IPS-18a (cell line): Measurements from ENCODE around the gene TRRAP.

Experiments used
- H3K27ac ChIP-seq: one replicate; pipeline ENCODE4 v1.5.1; 2013; ENCODE audit warnings: low read length
- H3K27me3 ChIP-seq: one replicate; pipeline ENCODE4 v1.6.1; 2013; ENCODE audit warnings: mild to moderate bottlenecking, low read length; ENCODE audit not compliant: control insufficient read depth, insufficient read depth
- H3K36me3 ChIP-seq: one replicate; pipeline ENCODE4 v1.6.1; 2013; ENCODE audit warnings: low read depth, low read length; ENCODE audit not compliant: control insufficient read depth
- H3K4me1 ChIP-seq: one replicate; pipeline ENCODE4 v1.6.1; 2013; ENCODE audit warnings: low read depth, low read length; ENCODE audit not compliant: control insufficient read depth
- H3K4me3 ChIP-seq: one replicate; pipeline ENCODE4 v1.5.1; 2013; ENCODE audit warnings: low read length
- H3K9ac ChIP-seq: one replicate; pipeline ENCODE4 v1.6.1; 2013; ENCODE audit warnings: mild to moderate bottlenecking, low read length, moderate library complexity
- H3K9me3 ChIP-seq: one replicate; pipeline ENCODE4 v1.6.1; 2013; ENCODE audit warnings: low read depth, low read length; ENCODE audit not compliant: control insufficient read depth

Gene TRRAP

GRCh38 chr7:98978672-98979071, 100.3 kb downstream of the TRRAP start:
- Histone ChIP-seq H3K36me3 (peaks cover 95% of the 10 kb centered on the region), H3K4me3 (no peak overlapping the region), H3K27me3 (no peaks in the 10 kb centered on the region), H3K9ac (no peak overlapping the region), H3K27ac (no peak overlapping the region), H3K9me3 (no peaks in the 10 kb centered on the region), H3K4me1 (no peaks in the 10 kb centered on the region)

GRCh38 chr7:98981701-98982100, 103.4 kb downstream of the TRRAP start:
- H3K27me3 ChIP-seq = no peaks in the 10 kb centered on the region
- no peak overlapping the region for H3K4me3 ChIP-seq
- no peak overlapping the region for H3K27ac ChIP-seq
- H3K36me3 ChIP-seq = peaks cover 90% of the 10 kb centered on the region
- H3K9ac ChIP-seq = no peak overlapping the region
- no peaks in the 10 kb centered on the region for H3K9me3 ChIP-seq
- H3K4me1 ChIP-seq = no peaks in the 10 kb centered on the region

DNA sequence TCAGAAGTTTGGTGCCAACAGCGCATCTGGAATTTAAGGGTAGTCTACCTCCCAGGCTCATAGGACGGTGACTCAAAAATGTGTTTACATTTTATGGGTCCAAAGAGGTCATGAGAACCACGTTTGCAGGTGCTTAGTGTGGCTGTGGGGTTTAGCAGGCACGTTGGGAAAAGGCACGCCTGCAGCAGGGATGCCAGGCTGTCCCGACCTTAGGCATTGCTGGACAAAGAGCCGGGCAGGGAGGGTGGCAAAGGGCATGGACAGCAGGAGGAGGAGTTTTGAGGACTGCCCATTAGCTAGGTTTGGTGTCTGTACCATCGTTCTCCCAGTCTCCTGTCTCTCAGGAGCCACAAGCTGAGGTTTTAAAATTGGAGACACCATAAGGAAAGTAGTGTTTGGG, 104.4 kb downstream of the TRRAP start:
- no peaks in the 10 kb centered on the region for H3K9me3 ChIP-seq
- peaks cover 89% of the 10 kb centered on the region for H3K36me3 ChIP-seq
- no peak overlapping the region for H3K9ac ChIP-seq
- H3K27ac ChIP-seq = no peak overlapping the region
- no peaks in the 10 kb centered on the region for H3K27me3 ChIP-seq
- H3K4me1 ChIP-seq = no peaks in the 10 kb centered on the region
- no peak overlapping the region for H3K4me3 ChIP-seq

GRCh38 chr7:98984126-98984525, 105.8 kb downstream of the TRRAP start:
- H3K9me3 ChIP-seq = no peaks in the 10 kb centered on the region
- peaks cover 89% of the 10 kb centered on the region for H3K36me3 ChIP-seq
- H3K4me1 ChIP-seq = no peaks in the 10 kb centered on the region
- H3K27ac ChIP-seq = no peak overlapping the region
- H3K9ac ChIP-seq = no peak overlapping the region
- H3K27me3 ChIP-seq = no peaks in the 10 kb centered on the region
- H3K4me3 ChIP-seq = no peak overlapping the region

- Histone ChIP-seq H3K4me1 (no peaks in the 10 kb centered on the region), H3K27ac (no peak overlapping the region), H3K4me3 (no peak overlapping the region), H3K9me3 (no peaks in the 10 kb centered on the region), H3K9ac (no peak overlapping the region), H3K27me3 (no peaks in the 10 kb centered on the region), H3K36me3 (peaks cover 89% of the 10 kb centered on the region)
These were observed 107.1 kb downstream of the TRRAP start for GRCh38 chr7:98985406-98985805.

DNA sequence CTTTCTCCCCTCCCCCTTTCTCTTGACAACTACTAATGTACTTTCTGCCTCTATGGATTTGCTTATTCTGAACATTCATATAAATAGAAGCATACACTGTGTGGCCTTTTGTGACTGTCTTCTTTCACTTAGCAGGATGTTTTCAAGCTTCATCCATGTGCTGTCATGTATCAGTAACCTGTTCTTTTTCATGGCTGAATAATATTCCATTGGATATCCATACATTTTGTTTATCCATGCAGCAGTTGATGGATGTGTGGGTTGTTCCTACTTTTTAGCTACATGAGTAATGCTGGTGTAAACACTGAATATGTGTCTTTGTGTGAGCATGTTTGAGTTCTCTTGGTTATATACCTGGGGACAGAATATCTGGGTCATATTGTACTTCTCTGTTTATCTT, 107.6 kb downstream of the TRRAP start:
- Histone ChIP-seq H3K9ac (no peak overlapping the region), H3K4me3 (no peak overlapping the region), H3K27ac (no peak overlapping the region), H3K9me3 (no peaks in the 10 kb centered on the region), H3K4me1 (no peaks in the 10 kb centered on the region), H3K36me3 (peaks cover 87% of the 10 kb centered on the region), H3K27me3 (no peaks in the 10 kb centered on the region)

GRCh38 chr7:98988641-98989040, 110.3 kb downstream of the TRRAP start:
- H3K4me3 ChIP-seq = no peak overlapping the region
- no peak overlapping the region for H3K9ac ChIP-seq
- no peaks in the 10 kb centered on the region for H3K9me3 ChIP-seq
- no peak overlapping the region for H3K27ac ChIP-seq
- no peaks in the 10 kb centered on the region for H3K27me3 ChIP-seq
- H3K4me1 ChIP-seq = no peaks in the 10 kb centered on the region
- H3K36me3 ChIP-seq = peaks cover 87% of the 10 kb centered on the region

DNA sequence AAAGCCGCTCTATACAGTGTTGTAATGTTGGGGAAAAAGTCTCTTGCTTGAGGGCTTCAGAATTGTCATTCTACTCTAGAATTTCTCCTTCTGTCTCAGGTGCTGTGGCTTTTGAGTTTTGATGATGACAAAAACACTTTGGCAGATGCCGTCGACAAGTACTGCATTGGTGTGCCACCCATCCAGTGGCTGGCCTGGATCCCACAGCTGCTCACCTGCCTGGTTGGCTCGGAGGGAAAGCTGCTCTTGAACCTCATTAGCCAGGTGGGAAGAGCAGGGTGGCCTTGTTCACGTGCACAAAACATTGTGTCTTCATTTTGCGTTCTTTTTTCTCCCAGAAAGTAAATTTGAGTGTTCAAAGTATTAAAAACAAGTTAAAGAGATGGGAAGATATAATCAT, 112.0 kb downstream of the TRRAP start:
- peaks cover 87% of the 10 kb centered on the region for H3K36me3 ChIP-seq
- H3K27me3 ChIP-seq = no peaks in the 10 kb centered on the region
- no peaks in the 10 kb centered on the region for H3K4me1 ChIP-seq
- H3K4me3 ChIP-seq = no peak overlapping the region
- H3K27ac ChIP-seq = no peak overlapping the region
- no peaks in the 10 kb centered on the region for H3K9me3 ChIP-seq
- H3K9ac ChIP-seq = no peak overlapping the region

- Histone ChIP-seq H3K9me3 (no peaks in the 10 kb centered on the region), H3K27me3 (no peaks in the 10 kb centered on the region), H3K9ac (no peak overlapping the region), H3K36me3 (peaks cover 87% of the 10 kb centered on the region), H3K27ac (no peak overlapping the region), H3K4me1 (no peaks in the 10 kb centered on the region), H3K4me3 (no peak overlapping the region)
These were observed 112.8 kb downstream of the TRRAP start for GRCh38 chr7:98991141-98991540.

- H3K4me1 ChIP-seq = no peaks in the 10 kb centered on the region
- H3K9me3 ChIP-seq = no peaks in the 10 kb centered on the region
- H3K4me3 ChIP-seq = no peak overlapping the region
- peaks cover 91% of the 10 kb centered on the region for H3K36me3 ChIP-seq
- no peaks in the 10 kb centered on the region for H3K27me3 ChIP-seq
- H3K27ac ChIP-seq = no peak overlapping the region
- H3K9ac ChIP-seq = no peak overlapping the region
These were observed 113.7 kb downstream of the TRRAP start for GRCh38 chr7:98992076-98992475.

DNA sequence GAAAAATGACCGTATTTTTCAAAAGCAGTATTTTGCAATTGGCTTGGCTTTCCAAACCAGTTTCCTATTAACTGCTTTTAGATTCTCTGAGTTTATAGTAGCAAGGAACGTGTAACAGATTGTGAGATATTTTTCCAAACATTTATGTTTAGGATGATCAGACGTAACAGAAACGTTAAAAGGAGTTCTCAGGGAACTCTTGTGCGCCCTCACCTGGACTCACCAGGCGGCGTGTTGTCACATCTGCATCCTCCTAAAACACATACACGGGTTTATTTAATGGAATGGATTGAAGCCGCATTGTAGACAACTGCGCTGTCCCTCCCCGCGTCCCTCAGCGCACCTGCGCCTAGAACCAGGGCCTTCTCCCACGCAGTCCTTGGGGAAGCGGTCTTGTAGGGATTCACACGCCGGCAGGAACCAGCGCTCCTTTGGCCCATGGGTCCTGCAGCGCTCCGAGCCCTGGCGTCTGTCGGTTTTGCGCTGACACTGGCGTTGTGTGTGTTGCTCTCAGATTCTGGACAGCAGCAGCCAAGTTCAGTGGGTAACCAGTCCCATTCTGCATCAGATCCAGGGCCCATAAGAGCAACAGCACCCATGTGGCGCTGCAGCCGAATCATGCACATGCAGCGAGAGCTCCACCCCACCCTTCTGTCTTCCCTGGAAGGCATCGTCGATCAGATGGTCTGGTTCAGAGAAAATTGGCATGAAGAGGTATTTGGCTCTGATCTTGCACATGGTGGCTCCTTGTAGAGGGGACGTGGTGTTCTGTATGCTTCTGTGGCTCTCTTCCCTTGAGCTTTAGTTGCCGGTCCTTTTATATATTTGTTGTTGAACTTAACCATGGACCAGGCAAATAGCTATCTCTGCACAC, 114.9 kb downstream of the TRRAP start:
- H3K27ac ChIP-seq = no peak overlapping the region
- H3K9me3 ChIP-seq = no peaks in the 10 kb centered on the region
- H3K36me3 ChIP-seq = peaks cover 79% of the 10 kb centered on the region
- no peak overlapping the region for H3K9ac ChIP-seq
- H3K27me3 ChIP-seq = no peaks in the 10 kb centered on the region
- no peak overlapping the region for H3K4me3 ChIP-seq
- H3K4me1 ChIP-seq = no peaks in the 10 kb centered on the region
